GM12891 (cell line): ENCODE data around the gene PRKN.

Experiments used
- PAX5 ChIP-seq: IDR thresholded peaks from 2 replicates; pipeline ENCODE4 v1.6.1; 2011; ENCODE audit warnings: low read length, moderate library complexity, mild to moderate bottlenecking; ENCODE audit not compliant: insufficient read depth, severe bottlenecking
- POLR2A ChIP-seq: IDR thresholded peaks from 2 replicates; pipeline ENCODE4 v1.6.1; 2011; ENCODE audit warnings: low read depth, low read length, control low read depth
- POLR2AphosphoS5 ChIP-seq: IDR thresholded peaks from 2 replicates; pipeline ENCODE4 v1.6.1; 2011; ENCODE audit warnings: low read depth, low read length, control low read depth
- POU2F2 ChIP-seq: IDR thresholded peaks from 2 replicates; pipeline ENCODE4 v1.6.1; 2011; ENCODE audit warnings: low read depth, mild to moderate bottlenecking, control low read depth, low read length, moderate library complexity
- SPI1 ChIP-seq: IDR thresholded peaks from 2 replicates; pipeline ENCODE4 v1.6.1; 2011; ENCODE audit warnings: low read depth, low read length, control low read depth
- TAF1 ChIP-seq: IDR thresholded peaks from 2 replicates; pipeline ENCODE4 v1.6.1; 2011; ENCODE audit warnings: low read depth, low read length, control low read depth

GRCh38 chr6:161455848-161456247 lies 1271.7 kb downstream of the PRKN start:
- TF ChIP-seq TAF1: no peak
- TF ChIP-seq POLR2A: no peak
- TF ChIP-seq POLR2AphosphoS5: no peak
- no peak for TF ChIP-seq PAX5
- TF ChIP-seq SPI1: no peak
- TF ChIP-seq POU2F2: no peak
